RPMI7951 (cell line): ENCODE data around the gene B3GALT4. TPM values are rescaled to one million over a fixed set of nuclear protein-coding genes. Genes with fewer than 3 reads are reported as not detected.
A peak's percentile ranks its signal among the peaks of the same experiment; 100 is the strongest.

Experiments used
- DNase-seq: peaks from one replicate; pipeline ENCODE4 v3.0.0-alpha.2; 2012; ENCODE audit warnings: low read depth
- total RNA-seq: library from RNA; depleted of rRNA; stranded (reverse); fragments of >200 nt; shearing (Covaris generic); gene quantifications from 2 replicates; pipeline ENCODE4 v1.2.3, GENCODE V29; 2014; rRNA removed

The B3GALT4 gene
- total RNA-seq, 1 experiment from 2014 or later, result 2.0 TPM

GRCh38 chr6:33315793-33316602 is 39.1 kb downstream of the B3GALT4 start:
- DNase-seq, result no peak

- no peak for DNase-seq
Measured at GRCh38 chr6:33316603-33317418, 39.9 kb downstream of the B3GALT4 start.

GRCh38 chr6:33317419-33317668 is 40.4 kb downstream of the B3GALT4 start:
- no peak for DNase-seq

GRCh38 chr6:33317669-33318425 is 40.9 kb downstream of the B3GALT4 start, which contains the start of gene ZBTB22:
Gene ZBTB22 (minus strand): TSS chr6:33317744. CDS start chr6:33316916, 828 bp downstream.
- DNase-seq, result peak; percentile 99

- no peak for DNase-seq
Measured at GRCh38 chr6:33318426-33319073, 41.6 kb downstream of the B3GALT4 start.

- DNase-seq, result no peak
Measured at GRCh38 chr6:33319939-33320314, 43.0 kb downstream of the B3GALT4 start.

- DNase-seq, result peak; percentile 80
Measured at GRCh38 chr6:33320315-33321181, 43.6 kb downstream of the B3GALT4 start.

GRCh38 chr6:33321227-33321626 is 44.3 kb downstream of the B3GALT4 start:
- DNase-seq, result no peak

- DNase-seq, result no peak
Measured at GRCh38 chr6:33323623-33323948, 46.7 kb downstream of the B3GALT4 start.

- DNase-seq, result no peak
Measured at GRCh38 chr6:33324125-33324524, 47.2 kb downstream of the B3GALT4 start.

Other genes starting within 250 kb of the B3GALT4 start
- 4.4 and 10.0 TPM in 2 replicates for gene HLA-DPA1, start 203.5 kb upstream of the B3GALT4 start, total RNA-seq
- 29.6 and 35.4 TPM in 2 replicates for gene HLA-DPB1, start 201.1 kb upstream of the B3GALT4 start, total RNA-seq
- gene COL11A2, start 84.7 kb upstream of the B3GALT4 start, total RNA-seq, result 0.12 TPM in 1 of 2 replicates, not detected in the other
- gene RXRB, start 76.5 kb upstream of the B3GALT4 start, total RNA-seq, result 14.4 and 15.4 TPM in 2 replicates
- 58.0 and 77.2 TPM in 2 replicates for gene SLC39A7, start 76.3 kb upstream of the B3GALT4 start, total RNA-seq
- 3.2 and 3.4 TPM in 2 replicates for gene HSD17B8, start 72.5 kb upstream of the B3GALT4 start, total RNA-seq
- 26.6 and 30.0 TPM in 2 replicates for gene RING1, start 68.6 kb upstream of the B3GALT4 start, total RNA-seq
- gene VPS52, start 5.2 kb upstream of the B3GALT4 start, total RNA-seq, result 30.7 and 43.1 TPM in 2 replicates
- 3,254 and 3,442 TPM in 2 replicates for gene RPS18, start 5.0 kb upstream of the B3GALT4 start, total RNA-seq
- gene WDR46, start 12.1 kb downstream of the B3GALT4 start, total RNA-seq, result 106 and 109 TPM in 2 replicates
- 76.7 and 134 TPM in 2 replicates for gene PFDN6, start 12.5 kb downstream of the B3GALT4 start, total RNA-seq
- gene RGL2, start 21.8 kb downstream of the B3GALT4 start, total RNA-seq, result 24.3 and 27.5 TPM in 2 replicates
- gene TAPBP, start 37.0 kb downstream of the B3GALT4 start, total RNA-seq, result 77.1 and 79.9 TPM in 2 replicates
- 10.7 TPM in 2 replicates for gene ZBTB22, start 40.6 kb downstream of the B3GALT4 start, total RNA-seq
- gene DAXX, start 45.8 kb downstream of the B3GALT4 start, total RNA-seq, result 51.8 and 54.8 TPM in 2 replicates
- gene KIFC1, start 114.7 kb downstream of the B3GALT4 start, total RNA-seq, result 125 and 128 TPM in 2 replicates
- gene PHF1, start 133.9 kb downstream of the B3GALT4 start, total RNA-seq, result 23.2 and 23.5 TPM in 2 replicates
- gene CUTA, start 141.0 kb downstream of the B3GALT4 start, total RNA-seq, result 250 and 282 TPM in 2 replicates
- 1.4 and 2.4 TPM in 2 replicates for gene SYNGAP1, start 142.9 kb downstream of the B3GALT4 start, total RNA-seq
- 7.4 and 7.5 TPM in 2 replicates for gene ZBTB9, start 177.5 kb downstream of the B3GALT4 start, total RNA-seq